OCI-LY7 (cell line): ENCODE data around the gene CFDP1.

Experiments
- EZH2phosphoT487 ChIP-seq: fragments of 200-600 bp; sonication (generic); IDR thresholded peaks from 2 replicates; pipeline ENCODE4 v1.6.1; 2018; ENCODE audit warnings: low read depth, borderline replicate concordance, mild to moderate bottlenecking, mixed run types, antibody characterized with exemption, low read length, moderate library complexity, mixed read lengths
- TF ChIP-seq, protein P1 (sequence below): fragments of 200-600 bp; sonication (generic); conservative IDR thresholded peaks from 2 replicates; pipeline ENCODE4 v1.5.1; 2014; ENCODE audit warnings: mild to moderate bottlenecking, antibody characterized with exemption, low read length, moderate library complexity, mixed read lengths

DNA sequence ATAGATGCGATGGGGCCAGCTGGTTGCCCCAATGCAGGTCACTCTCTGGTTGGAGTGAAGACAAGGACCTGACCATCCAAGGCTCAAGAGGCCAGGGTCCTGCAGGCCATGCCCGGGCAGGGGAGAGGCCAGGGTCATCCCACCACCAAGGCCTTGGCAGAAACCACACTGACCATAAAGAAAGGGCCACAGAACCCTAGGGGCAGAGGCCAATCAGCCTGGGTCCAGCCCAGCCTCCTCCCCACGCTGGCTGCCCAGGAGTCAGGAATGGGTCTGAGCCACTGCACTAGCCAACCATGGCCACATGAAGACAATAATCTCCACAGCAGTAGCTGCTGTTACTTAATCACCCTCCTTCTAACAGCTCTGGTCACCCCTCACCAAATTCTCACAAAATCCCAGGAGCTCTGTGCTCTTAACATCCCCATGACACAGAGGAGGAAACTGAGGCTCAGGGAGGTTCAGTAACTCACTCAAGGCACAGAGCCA lies 171.7 kb downstream of the CFDP1 start:
- TF ChIP-seq, protein P1, sequence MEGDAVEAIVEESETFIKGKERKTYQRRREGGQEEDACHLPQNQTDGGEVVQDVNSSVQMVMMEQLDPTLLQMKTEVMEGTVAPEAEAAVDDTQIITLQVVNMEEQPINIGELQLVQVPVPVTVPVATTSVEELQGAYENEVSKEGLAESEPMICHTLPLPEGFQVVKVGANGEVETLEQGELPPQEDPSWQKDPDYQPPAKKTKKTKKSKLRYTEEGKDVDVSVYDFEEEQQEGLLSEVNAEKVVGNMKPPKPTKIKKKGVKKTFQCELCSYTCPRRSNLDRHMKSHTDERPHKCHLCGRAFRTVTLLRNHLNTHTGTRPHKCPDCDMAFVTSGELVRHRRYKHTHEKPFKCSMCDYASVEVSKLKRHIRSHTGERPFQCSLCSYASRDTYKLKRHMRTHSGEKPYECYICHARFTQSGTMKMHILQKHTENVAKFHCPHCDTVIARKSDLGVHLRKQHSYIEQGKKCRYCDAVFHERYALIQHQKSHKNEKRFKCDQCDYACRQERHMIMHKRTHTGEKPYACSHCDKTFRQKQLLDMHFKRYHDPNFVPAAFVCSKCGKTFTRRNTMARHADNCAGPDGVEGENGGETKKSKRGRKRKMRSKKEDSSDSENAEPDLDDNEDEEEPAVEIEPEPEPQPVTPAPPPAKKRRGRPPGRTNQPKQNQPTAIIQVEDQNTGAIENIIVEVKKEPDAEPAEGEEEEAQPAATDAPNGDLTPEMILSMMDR = no peak
- TF ChIP-seq EZH2phosphoT487 = no peak
